Endothelial cell of umbilical vein (primary cell): ENCODE results near the gene RALGPS2.

Source experiments
- EZH2 ChIP-seq: IDR thresholded peaks from 2 replicates; pipeline ENCODE4 v1.6.1; 2012; ENCODE audit warnings: borderline replicate concordance, low read depth, mild to moderate bottlenecking, moderate library complexity, low read length, inconsistent platforms; ENCODE audit not compliant: severe bottlenecking
- FOS ChIP-seq: IDR thresholded peaks from 2 replicates; pipeline ENCODE4 v1.6.1; 2011; ENCODE audit warnings: mild to moderate bottlenecking, low read length, moderate library complexity, borderline replicate concordance; ENCODE audit not compliant: insufficient read depth
- JUN ChIP-seq: IDR thresholded peaks from 2 replicates; pipeline ENCODE4 v1.6.1; 2011; ENCODE audit warnings: borderline replicate concordance, low read depth; ENCODE audit not compliant: insufficient read length, insufficient read depth
- POLR2A ChIP-seq: IDR thresholded peaks from 2 replicates; pipeline ENCODE4 v1.6.1; 2012; ENCODE audit warnings: low read depth, mild to moderate bottlenecking, control low read depth, low read length
- POLR2AphosphoS5 ChIP-seq: IDR thresholded peaks from 2 replicates; pipeline ENCODE4 v1.6.1; 2012; ENCODE audit warnings: low read depth, mild to moderate bottlenecking, control low read depth, low read length, moderate library complexity; ENCODE audit not compliant: insufficient read depth
- TF ChIP-seq, protein P1 (sequence below), 2 donors: IDR thresholded peaks; 1 replicate in 1 of 2; 2 replicates in 1 of 2; pipeline ENCODE4 v1.5.1; 2011; ENCODE audit warnings: low read length in 2 of 2, mild to moderate bottlenecking in 2 of 2, moderate library complexity in 2 of 2, control low read depth in 1 of 2, inconsistent platforms in 1 of 2, low read depth in 1 of 2; ENCODE audit not compliant: insufficient read depth in 1 of 2; ENCODE audit errors: extremely low read depth in 1 of 2

GRCh38 chr1:178743801-178744200 lies 18.8 kb downstream of the RALGPS2 start:
- TF ChIP-seq, protein P1, sequence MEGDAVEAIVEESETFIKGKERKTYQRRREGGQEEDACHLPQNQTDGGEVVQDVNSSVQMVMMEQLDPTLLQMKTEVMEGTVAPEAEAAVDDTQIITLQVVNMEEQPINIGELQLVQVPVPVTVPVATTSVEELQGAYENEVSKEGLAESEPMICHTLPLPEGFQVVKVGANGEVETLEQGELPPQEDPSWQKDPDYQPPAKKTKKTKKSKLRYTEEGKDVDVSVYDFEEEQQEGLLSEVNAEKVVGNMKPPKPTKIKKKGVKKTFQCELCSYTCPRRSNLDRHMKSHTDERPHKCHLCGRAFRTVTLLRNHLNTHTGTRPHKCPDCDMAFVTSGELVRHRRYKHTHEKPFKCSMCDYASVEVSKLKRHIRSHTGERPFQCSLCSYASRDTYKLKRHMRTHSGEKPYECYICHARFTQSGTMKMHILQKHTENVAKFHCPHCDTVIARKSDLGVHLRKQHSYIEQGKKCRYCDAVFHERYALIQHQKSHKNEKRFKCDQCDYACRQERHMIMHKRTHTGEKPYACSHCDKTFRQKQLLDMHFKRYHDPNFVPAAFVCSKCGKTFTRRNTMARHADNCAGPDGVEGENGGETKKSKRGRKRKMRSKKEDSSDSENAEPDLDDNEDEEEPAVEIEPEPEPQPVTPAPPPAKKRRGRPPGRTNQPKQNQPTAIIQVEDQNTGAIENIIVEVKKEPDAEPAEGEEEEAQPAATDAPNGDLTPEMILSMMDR (IDR thresholded peaks at IDR 0.05; ENCODE audit: extremely low read depth in 1 of 2, insufficient read depth in 1 of 2, low read depth in 1 of 2, low read length in 2 of 2): no peak
- TF ChIP-seq JUN: no peak
- no peak for TF ChIP-seq POLR2A
- TF ChIP-seq POLR2AphosphoS5: no peak
- TF ChIP-seq EZH2: no peak
- no peak for TF ChIP-seq FOS
